HCT116 (cell line): ENCODE results near the gene SLC26A9.

ENCODE experiments used
- CTCF ChIP-seq, 3 experiments: fragments of 200-600 bp in 1 of 3; sonication (generic) in 1 of 3; IDR thresholded peaks in 2 of 3; conservative IDR thresholded peaks in 1 of 3; 2 replicates each; pipeline ENCODE4 v1.5.1; 2012 to 2017; ENCODE audit warnings: low read depth in 2 of 3, low read length in 2 of 3, antibody characterized with exemption in 1 of 3, borderline replicate concordance in 1 of 3, control low read depth in 1 of 3, mild to moderate bottlenecking in 1 of 3, mixed read lengths in 1 of 3, mixed run types in 1 of 3, moderate library complexity in 1 of 3; ENCODE audit not compliant: insufficient read depth in 1 of 3
- REST ChIP-seq: IDR thresholded peaks from 2 replicates; pipeline ENCODE4 v1.6.1; 2012; ENCODE audit warnings: low read depth
- SIN3A ChIP-seq: IDR thresholded peaks from 2 replicates; pipeline ENCODE4 v1.6.1; 2012; ENCODE audit warnings: low read depth

- no peak for TF ChIP-seq REST
- no peak for TF ChIP-seq CTCF (IDR thresholded peaks at IDR 0.05 in 2 of 3, conservative IDR thresholded peaks at IDR 0.05 in 1 of 3; ENCODE audit: borderline replicate concordance in 1 of 3, insufficient read depth in 1 of 3, low read depth in 2 of 3, low read length in 2 of 3)
- no peak for TF ChIP-seq SIN3A
Observed at GRCh38 chr1:205922806-205923205, 20.4 kb downstream of the SLC26A9 start.
